HUES6 (cell line): ENCODE data around the gene DNAJC18.

Experiments used
- H3K27ac ChIP-seq: 2 replicates; pipeline ENCODE4 v1.7.0; 2013; ENCODE audit warnings: low read depth, mild to moderate bottlenecking, low read length, inconsistent platforms
- H3K27me3 ChIP-seq: 2 replicates; pipeline ENCODE4 v1.6.1; 2013; ENCODE audit warnings: low read length; ENCODE audit not compliant: control insufficient read depth, insufficient read depth
- H3K36me3 ChIP-seq: 2 replicates; pipeline ENCODE4 v1.6.1; 2013; ENCODE audit warnings: low read length; ENCODE audit not compliant: control insufficient read depth, insufficient read depth
- H3K4me1 ChIP-seq: 2 replicates; pipeline ENCODE4 v1.6.1; 2013; ENCODE audit warnings: low read length; ENCODE audit not compliant: control insufficient read depth, insufficient read depth
- H3K4me3 ChIP-seq: 2 replicates; pipeline ENCODE4 v1.5.1; 2013; ENCODE audit warnings: low read depth, low read length
- H3K9ac ChIP-seq: one replicate; pipeline ENCODE4 v1.6.1; 2013; ENCODE audit warnings: mild to moderate bottlenecking, low read length
- H3K9me3 ChIP-seq: 2 replicates; pipeline ENCODE4 v1.6.1; 2013; ENCODE audit warnings: low read depth, low read length; ENCODE audit not compliant: control insufficient read depth, insufficient read depth

Gene DNAJC18

DNA sequence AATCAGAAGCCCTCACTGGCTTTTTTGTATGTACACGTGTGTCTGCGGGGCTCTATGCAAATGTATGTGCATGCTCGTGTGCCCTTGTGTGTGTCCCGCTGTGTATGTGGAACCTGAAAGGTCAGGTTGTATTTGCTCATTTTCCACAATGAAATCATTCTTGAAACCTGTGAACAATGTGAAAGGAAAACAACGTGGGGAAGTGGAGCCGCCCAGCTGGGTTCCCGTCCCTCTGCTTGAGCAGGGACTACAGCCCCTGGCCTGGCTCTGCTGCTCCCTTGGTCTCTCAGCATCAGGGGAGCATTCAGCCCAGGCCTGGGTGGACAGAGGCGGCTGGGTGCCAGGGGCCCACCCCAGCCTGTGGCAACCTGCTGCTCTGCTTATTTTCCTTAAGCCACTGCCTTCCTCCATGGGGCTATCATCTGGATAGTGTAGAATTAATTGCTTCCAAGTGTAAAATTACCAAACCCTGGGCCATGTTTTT lies 20.2 kb upstream of the DNAJC18 start:
- Histone ChIP-seq H3K9ac (no peak overlapping the region), H3K4me3 (no peak overlapping the region), H3K4me1 (peaks cover 28% of the 10 kb centered on the region), H3K27me3 (no peaks in the 10 kb centered on the region), H3K9me3 (no peaks in the 10 kb centered on the region), H3K27ac (no peak overlapping the region), H3K36me3 (no peaks in the 10 kb centered on the region)

DNA sequence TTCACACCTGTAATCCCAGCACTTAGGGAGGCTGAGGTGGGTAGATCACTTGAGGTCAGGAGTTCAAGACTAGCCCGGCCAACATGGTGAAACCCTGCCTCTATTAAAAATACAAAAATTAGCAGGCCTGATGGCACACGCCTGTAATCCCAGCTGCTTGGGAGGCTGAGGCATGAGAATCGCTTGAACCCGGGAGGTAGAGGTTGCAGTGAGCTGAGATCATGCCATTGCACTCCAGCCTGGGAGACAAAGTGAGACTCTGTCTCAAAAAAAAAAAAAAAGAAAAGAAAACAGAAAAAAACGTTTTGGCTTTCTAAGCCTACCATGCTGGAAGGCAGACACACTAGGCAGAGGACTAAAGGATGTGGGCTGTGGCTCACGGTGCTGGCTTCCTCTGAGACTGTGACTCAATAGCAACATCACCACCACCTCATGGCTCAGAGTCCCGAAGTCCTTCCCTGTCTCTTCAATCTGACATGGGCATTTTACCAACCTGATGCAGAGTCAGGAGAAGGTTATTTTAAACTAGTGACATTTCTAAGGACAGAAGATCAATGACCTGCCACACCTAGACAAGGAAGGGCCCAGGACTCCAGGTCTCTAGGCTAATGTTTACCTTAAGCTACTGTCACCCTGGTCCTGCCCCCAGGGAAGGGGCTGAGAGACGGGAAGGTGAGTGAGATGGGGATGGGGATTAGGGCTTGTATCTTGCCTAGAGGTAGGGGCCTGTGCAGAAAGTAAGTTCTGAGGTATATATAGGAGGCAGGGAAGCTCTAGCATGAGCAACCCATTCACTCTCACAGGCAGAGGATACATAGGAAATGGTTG lies 19.5 kb upstream of the DNAJC18 start:
- Histone ChIP-seq H3K9ac (no peak overlapping the region), H3K27ac (no peak overlapping the region), H3K9me3 (no peaks in the 10 kb centered on the region), H3K4me1 (peaks cover 28% of the 10 kb centered on the region), H3K4me3 (no peak overlapping the region), H3K36me3 (0 out of 2 replicates have a peak, but pooled peaks cover under 1% of the 10 kb centered on the region), H3K27me3 (no peaks in the 10 kb centered on the region)

DNA sequence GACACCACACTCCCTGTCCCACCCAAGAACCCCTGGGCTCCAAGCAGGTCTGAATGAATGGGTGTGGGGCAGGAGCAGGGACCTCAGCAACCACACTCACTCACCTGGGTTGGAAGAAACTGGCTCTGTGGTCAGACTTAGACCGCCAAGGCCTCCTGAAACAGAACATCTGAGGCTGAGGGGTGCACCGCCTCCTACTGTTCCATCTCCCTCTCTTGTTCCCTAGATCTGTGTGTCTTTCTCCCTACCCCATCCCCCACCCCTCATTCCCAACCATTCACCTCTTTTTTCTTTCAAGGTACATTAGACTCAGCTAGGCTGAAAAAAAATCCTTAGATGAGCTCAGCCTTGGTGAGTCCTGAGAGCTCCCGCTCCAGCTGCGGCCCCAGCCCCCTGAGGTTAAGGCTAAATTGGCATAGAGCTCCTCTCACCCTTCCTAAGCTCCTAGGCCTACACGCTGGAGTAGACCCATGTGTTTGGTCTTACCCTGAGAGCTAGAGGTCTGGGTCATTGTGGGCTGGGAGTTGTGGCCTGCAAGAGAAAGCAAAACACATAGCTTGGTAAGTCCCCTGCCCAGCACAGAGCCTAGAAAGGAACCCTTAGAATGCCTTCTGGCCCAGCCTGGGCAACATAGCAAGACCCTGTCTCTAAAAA lies 18.5 kb upstream of the DNAJC18 start:
- Histone ChIP-seq H3K9ac (no peak overlapping the region), H3K4me1 (peaks cover 26% of the 10 kb centered on the region), H3K27ac (no peak overlapping the region), H3K27me3 (no peaks in the 10 kb centered on the region), H3K9me3 (no peaks in the 10 kb centered on the region), H3K4me3 (no peak overlapping the region), H3K36me3 (0 out of 2 replicates have a peak, but pooled peaks cover 3% of the 10 kb centered on the region)

DNA sequence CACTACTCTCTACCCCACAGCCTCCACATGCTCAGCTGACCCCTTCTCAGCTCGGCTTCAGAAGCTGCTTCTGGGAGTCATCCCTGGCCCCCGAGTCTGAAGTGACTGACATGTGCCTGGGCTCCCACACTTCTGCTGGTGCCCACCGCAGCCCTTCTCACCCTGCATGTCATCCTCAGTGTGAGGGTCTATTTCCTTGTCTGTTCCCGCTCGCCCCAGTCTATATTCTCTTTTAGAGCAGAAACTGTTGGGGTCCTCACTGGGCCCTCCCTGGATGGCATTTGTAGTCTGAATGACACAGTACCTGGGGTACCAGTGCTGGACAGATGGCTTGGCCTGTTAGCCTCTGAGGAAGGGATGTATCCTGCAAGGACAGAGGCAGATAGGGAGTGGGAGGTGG lies 17.9 kb upstream of the DNAJC18 start:
- H3K27me3 ChIP-seq, result no peaks in the 10 kb centered on the region
- H3K4me3 ChIP-seq, result no peak overlapping the region
- H3K9me3 ChIP-seq, result no peaks in the 10 kb centered on the region
- no peak overlapping the region for H3K9ac ChIP-seq
- H3K27ac ChIP-seq, result no peak overlapping the region
- peaks cover 21% of the 10 kb centered on the region for H3K4me1 ChIP-seq
- H3K36me3 ChIP-seq, result peaks cover 4% of the 10 kb centered on the region

DNA sequence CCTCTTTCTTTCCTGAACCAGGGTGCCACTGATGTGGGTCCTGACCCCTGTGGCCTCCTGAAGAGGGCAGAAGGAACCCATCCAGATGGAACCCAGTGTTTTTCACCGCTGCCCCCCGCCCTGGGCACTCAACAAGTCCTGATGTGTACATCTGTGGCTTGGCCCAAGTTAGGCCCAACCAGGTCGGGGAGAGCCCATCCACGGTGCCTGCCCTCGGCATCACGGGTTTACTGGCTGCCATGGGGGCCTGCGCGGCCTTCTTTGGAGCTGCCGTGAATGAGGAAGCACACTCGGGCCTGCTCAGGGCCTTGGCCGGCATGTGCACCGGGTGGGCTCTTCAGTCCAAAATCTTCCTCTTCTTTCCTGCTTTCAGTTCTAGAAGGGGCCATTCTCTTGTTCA lies 17.5 kb upstream of the DNAJC18 start:
- peaks cover 16% of the 10 kb centered on the region for H3K4me1 ChIP-seq
- no peaks in the 10 kb centered on the region for H3K27me3 ChIP-seq
- H3K27ac ChIP-seq, result no peak overlapping the region
- no peak overlapping the region for H3K4me3 ChIP-seq
- H3K36me3 ChIP-seq, result peaks cover 9% of the 10 kb centered on the region
- no peaks in the 10 kb centered on the region for H3K9me3 ChIP-seq
- H3K9ac ChIP-seq, result no peak overlapping the region

DNA sequence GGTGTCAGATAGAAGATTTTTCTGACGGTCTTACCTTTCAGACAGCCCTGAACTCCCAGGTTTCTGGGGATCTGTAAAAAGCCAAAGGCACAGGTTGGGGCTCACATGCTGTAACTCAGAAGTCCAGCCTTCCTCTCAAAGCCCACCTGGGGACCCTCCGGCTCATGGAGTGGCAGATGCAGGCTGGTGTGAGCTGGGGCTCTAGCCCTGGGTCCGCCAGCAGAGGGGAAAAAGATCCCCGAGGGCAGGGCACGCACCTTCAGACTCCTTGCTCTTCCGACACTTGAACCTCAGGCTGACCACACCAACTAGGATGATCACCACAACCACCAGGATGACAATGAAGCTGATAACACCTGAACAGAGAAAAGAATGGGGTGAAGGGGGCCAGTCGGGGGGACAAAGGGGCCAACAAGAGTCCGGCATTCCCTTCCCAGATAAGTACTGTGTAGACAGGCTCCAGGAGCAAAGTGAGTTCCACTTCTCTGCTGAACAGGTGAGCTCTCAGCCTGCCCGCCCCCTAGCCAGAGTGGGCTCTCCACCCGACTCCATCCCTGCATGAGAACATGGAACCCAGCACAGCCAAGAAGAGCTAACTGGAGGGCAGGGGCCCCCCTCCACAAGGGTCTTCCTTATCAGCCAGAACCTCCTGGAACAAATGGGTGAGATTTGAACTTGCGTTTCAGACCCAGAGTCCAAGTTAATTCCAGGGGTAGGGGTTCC lies 15.4 kb upstream of the DNAJC18 start:
- no peak overlapping the region for H3K9ac ChIP-seq

DNA sequence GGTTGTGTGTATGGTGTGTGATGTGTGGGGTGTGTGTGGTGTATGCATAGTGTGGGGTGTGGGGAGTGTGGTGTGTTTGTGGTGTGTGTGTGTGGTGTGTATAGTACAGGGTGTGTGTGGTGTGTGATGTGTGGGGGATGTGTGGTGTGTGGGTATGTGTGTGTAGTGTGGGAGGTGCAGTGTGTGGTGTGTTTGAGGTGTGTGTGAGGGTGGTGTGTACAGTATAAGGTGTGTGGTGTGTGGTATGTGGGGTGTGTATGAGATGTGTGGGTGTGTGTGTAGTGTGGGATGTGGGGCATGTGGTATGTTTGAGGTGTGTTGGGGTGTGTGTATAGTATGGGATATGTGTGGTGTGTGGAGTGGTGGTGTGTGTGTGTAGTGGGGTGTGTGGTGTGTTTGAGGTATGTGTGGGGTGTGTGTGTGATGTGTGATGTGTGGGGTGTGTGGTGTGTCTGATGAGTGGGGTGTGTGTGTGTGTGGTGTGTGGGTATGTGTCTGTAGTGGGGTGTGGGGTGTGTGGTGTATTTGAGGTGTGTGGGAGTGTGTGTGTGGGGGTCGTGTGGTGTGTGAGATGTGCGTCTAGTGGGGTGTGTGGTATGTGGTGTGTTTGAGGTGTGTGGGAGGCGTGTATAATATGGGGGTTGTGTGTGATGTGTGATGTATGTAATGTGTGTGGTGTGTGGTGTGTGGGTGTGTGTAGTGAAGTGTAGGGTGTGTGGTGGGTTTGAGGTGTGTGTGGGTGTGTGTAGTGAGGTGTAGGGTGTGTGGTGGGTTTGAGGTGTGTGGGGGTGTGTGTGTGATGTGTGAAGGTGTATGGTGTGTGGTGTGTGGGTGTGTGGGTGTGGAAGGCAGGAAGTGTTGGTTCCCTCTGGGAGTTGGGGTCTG lies 14.6 kb upstream of the DNAJC18 start:
- no peak overlapping the region for H3K4me3 ChIP-seq
- no peaks in the 10 kb centered on the region for H3K27me3 ChIP-seq
- H3K4me1 ChIP-seq, result no peaks in the 10 kb centered on the region
- no peaks in the 10 kb centered on the region for H3K9me3 ChIP-seq
- peaks cover 9% of the 10 kb centered on the region for H3K36me3 ChIP-seq
- H3K27ac ChIP-seq, result no peak overlapping the region
- no peak overlapping the region for H3K9ac ChIP-seq

More for the DNA sequence above, 15.4 kb upstream of the DNAJC18 start:
- Histone ChIP-seq H3K4me3 (no peak overlapping the region), H3K9me3 (no peaks in the 10 kb centered on the region), H3K27ac (no peak overlapping the region), H3K36me3 (peaks cover 9% of the 10 kb centered on the region), H3K4me1 (peaks cover 6% of the 10 kb centered on the region; the same call in 1 of the 2 replicates), H3K27me3 (no peaks in the 10 kb centered on the region)

DNA sequence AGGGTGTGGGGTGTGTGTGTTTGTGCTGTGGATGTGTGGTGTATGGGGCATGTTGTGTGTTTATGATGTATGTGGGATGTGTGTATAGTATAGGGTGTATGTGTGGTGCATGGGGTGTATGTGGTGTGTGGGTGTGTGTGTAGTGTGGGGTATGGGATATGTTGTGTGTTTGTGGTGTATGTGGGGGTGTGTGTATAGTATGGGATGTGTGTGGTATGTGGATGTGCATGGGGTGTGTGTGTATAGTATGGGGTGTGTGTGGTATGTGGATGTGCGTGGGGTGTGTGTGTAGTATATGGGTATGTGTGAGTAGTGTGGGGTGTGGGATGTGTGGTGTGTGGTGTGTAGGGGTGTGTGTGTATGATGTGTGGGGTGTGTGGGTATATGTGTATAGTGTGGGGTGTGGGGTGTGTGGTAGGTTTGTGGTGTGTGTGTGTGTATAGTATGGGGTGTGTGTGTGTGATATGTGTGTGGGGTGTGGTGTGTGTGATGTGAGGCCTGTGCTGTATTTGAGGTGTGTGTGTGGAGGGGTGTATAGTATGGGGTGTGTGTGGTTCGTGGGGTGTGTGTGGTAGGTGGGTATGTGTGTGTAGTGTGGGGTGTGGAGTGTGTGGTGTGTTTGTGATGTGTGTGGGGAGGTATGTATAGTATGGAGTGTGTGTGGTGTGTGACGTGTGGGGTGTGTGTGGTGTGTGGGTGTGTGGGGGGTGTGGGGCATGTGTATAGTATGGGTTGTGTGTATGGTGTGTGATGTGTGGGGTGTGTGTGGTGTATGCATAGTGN lies 12.7 kb upstream of the DNAJC18 start:
- H3K27me3 ChIP-seq, result no peaks in the 10 kb centered on the region
- H3K9me3 ChIP-seq, result no peaks in the 10 kb centered on the region
- H3K4me1 ChIP-seq, result no peaks in the 10 kb centered on the region
- H3K4me3 ChIP-seq, result no peak overlapping the region
- H3K9ac ChIP-seq, result no peak overlapping the region
- peaks cover 9% of the 10 kb centered on the region for H3K36me3 ChIP-seq
- H3K27ac ChIP-seq, result no peak overlapping the region

DNA sequence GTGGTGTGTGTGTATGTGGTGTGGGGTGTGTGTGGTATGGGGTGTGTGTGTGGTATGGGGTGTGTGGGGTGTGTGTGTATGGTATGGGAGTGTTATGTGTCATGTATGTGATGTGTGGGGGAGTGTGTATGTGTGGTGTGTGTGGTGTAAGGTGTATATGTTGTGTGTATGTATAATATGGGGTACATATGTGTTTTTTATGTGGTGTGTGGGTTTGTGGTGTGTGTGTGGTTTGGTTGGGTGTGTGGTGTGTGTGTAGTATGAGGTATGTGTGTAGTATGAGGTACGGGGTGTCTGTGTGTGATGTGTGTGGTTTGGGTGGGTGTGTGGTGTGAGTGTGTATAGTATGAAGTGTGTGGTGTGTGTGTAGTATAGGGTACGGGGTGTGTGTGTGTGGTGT lies 11.9 kb upstream of the DNAJC18 start:
- H3K9me3 ChIP-seq, result no peaks in the 10 kb centered on the region
- peaks cover 9% of the 10 kb centered on the region for H3K36me3 ChIP-seq
- H3K27ac ChIP-seq, result no peak overlapping the region
- H3K9ac ChIP-seq, result no peak overlapping the region
- H3K4me1 ChIP-seq, result no peaks in the 10 kb centered on the region
- H3K27me3 ChIP-seq, result no peaks in the 10 kb centered on the region
- H3K4me3 ChIP-seq, result no peak overlapping the region
